Naive thymus-derived CD8-positive, alpha-beta T cell (primary cell): Measurements from ENCODE around the gene GDA. TPM values are rescaled to one million over a fixed set of nuclear protein-coding genes. Genes with fewer than 3 reads are reported as not detected.
"Not testable (repeated sequence)": the region's sequence is repeated elsewhere in the genome, so short reads cannot be mapped to it uniquely, and the experiment has no call there.

Experiments used
- ATAC-seq, 2 donors: fragments of 150-1000 bp; cut with Tn5 transposase in 1 of 2; sonication (Bioruptor Pico), chemical (Tn5 transposase) in 1 of 2; 1 replicate in 1 of 2; 2 replicates in 1 of 2; pipeline ENCODE4 v1.10.0; 2021; ENCODE audit warnings: mild to moderate bottlenecking in 2 of 2, moderate library complexity in 2 of 2
- POLR2A ChIA-PET: fragments of 350-600 bp; sonication (Branson Sonifier 250); formaldehyde crosslinking; loops from one replicate; lab custom pipeline; 2021; ENCODE audit warnings: antibody characterized with exemption; lab: Charles Lee
- DNase-seq, 10 donors: peaks; one replicate each; pipeline versions ENCODE4 v3.0.0 to v3.0.0-alpha.2; 2020 to 2022
- H3K27ac Mint-ChIP-seq, 10 donors: one replicate each; pipeline ENCODE4 v1.8.0; 2020 to 2022; ENCODE audit warnings: mild to moderate bottlenecking in 10 of 10, mixed read lengths in 10 of 10, moderate library complexity in 4 of 10, inconsistent platforms in 1 of 10
- H3K27me3 Mint-ChIP-seq, 5 donors: one replicate each; pipeline ENCODE4 v1.8.0; 2021 to 2022; ENCODE audit warnings: mixed read lengths in 5 of 5
- H3K36me3 Mint-ChIP-seq, 3 donors: one replicate each; pipeline ENCODE4 v1.8.0; 2020 to 2022; ENCODE audit warnings: mixed read lengths in 3 of 3, mild to moderate bottlenecking in 2 of 3, inconsistent platforms in 1 of 3
- H3K4me1 Mint-ChIP-seq, 4 donors: one replicate each; pipeline ENCODE4 v1.8.0; 2021 to 2022; ENCODE audit warnings: mixed read lengths in 4 of 4
- H3K4me3 Mint-ChIP-seq, 10 donors: one replicate each; pipeline ENCODE4 v1.8.0; 2020 to 2022; ENCODE audit warnings: mild to moderate bottlenecking in 10 of 10, mixed read lengths in 10 of 10, moderate library complexity in 6 of 10, inconsistent platforms in 1 of 10
- H3K9me3 Mint-ChIP-seq, 9 donors: one replicate each; pipeline ENCODE4 v1.8.0; 2020 to 2022; ENCODE audit warnings: mixed read lengths in 9 of 9, mild to moderate bottlenecking in 3 of 9, inconsistent platforms in 1 of 9, moderate library complexity in 1 of 9
- polyA plus RNA-seq, 3 donors: library from polyadenylated mRNA; unstranded; fragments of 300-500 nt; fragmentation: Illumina TruSeq; gene quantifications; one replicate each; pipeline ENCODE4 v1.2.3, GENCODE V29; 2021
- total RNA-seq, 8 experiments: library from RNA in 2 of 8; stranded (reverse) in 2 of 8; gene quantifications; one replicate each; pipeline ENCODE4 v1.2.3 and lab custom pipeline; 2021 to 2026

GDA gene
- total and polyA plus RNA-seq, 5 experiments from 2014 or later: not detected

DNA sequence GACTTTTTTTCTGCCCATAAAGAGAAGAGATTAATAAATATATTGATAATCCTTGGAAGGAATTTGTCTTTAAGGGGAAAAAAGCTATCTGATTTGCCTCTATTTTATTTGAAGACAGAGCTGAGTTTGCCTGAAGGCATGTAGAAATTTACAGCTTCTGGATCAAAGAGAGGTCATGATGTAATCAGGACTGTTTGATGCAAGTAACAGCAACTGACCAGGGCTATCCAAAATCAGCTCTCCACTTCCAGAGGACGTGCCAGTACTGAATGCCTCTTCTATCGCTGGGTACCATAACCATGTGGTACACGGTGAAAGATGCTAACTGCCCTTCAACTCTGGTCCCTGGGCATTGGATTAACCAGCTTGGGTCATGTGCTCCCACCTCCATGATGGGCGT is 125.2 kb downstream of the GDA start:
- Mint-ChIP-seq H3K4me1 (no peaks in the 10 kb centered on the region), H3K27ac (no peak overlapping the region), H3K9me3 (no peaks in the 10 kb centered on the region), H3K27me3 (peaks cover 0 to 2% (median under 1%) of the 10 kb centered on the region in 5 donors), H3K36me3 (no peaks in the 10 kb centered on the region), H3K4me3 (no peak overlapping the region)
- ATAC-seq (no peak), DNase-seq (no peak)
- POLR2A ChIA-PET: no interaction called here

DNA sequence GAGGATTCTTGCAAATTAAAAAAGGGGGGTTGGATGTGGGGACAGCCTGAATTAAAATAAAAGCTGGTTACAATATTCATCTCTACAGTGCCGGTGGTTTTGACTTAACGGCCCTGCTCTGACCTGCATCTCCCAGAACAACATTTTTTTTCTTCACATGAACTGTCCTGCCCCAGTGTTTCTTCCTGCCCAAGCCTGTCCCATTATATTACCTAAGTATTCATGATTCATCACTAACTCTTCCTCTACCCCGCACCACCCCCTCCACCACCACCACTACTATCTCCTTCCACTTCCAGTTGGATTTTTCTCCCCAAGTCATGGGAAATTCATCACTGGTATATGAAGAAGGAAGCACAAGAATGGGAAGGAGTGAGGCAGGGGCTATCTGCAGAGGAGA is 125.7 kb downstream of the GDA start:
- DNase-seq (no peak), ATAC-seq (no peak)
- H3K27ac Mint-ChIP-seq: no peak overlapping the region
- no peaks in the 10 kb centered on the region for H3K36me3 Mint-ChIP-seq
- H3K9me3 Mint-ChIP-seq: no peaks in the 10 kb centered on the region
- H3K4me3 Mint-ChIP-seq: no peak overlapping the region
- H3K4me1 Mint-ChIP-seq: no peaks in the 10 kb centered on the region
- POLR2A ChIA-PET: no interaction called here
- H3K27me3 Mint-ChIP-seq: peaks cover 0 to 2% (median 1%) of the 10 kb centered on the region in 5 donors

DNA sequence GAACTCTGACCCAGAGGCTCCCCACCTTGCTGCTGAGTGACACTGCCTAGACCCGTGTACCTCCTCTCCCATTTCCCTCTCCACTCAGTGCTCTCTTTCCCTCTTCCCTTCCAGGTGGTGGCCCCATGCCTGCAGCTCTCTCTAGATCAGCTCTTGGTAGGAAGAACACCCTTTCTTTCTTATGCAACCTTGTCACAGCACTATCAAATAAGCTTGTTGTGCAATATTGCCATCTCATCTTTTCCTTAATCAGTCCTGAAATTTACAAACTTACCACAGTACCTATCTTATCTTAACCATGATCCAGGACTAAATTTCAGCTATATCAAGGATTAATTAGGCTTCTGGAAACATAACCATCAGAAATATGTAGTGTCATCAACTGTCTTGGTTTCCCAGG is 127.2 kb downstream of the GDA start:
- no peak for DNase-seq
- Mint-ChIP-seq H3K4me3 (no peak overlapping the region), H3K27ac (peak overlapping the region in 1 of 10 donors; percentile 69), H3K27me3 (peaks cover 0 to 2% (median 1%) of the 10 kb centered on the region in 5 donors), H3K4me1 (no peaks in the 10 kb centered on the region), H3K36me3 (no peaks in the 10 kb centered on the region), H3K9me3 (no peaks in the 10 kb centered on the region)
- POLR2A ChIA-PET: no interaction called here
- ATAC-seq: no peak

- Mint-ChIP-seq H3K27me3 (peaks cover 0 to 2% (median 0%) of the 10 kb centered on the region in 5 donors), H3K36me3 (no peaks in the 10 kb centered on the region), H3K27ac (no peak overlapping the region), H3K9me3 (no peaks in the 10 kb centered on the region), H3K4me1 (no peaks in the 10 kb centered on the region), H3K4me3 (no peak overlapping the region)
- POLR2A ChIA-PET: interaction anchor here (0.7 kb wide), 1 partner anchor 307 kb away, joined by 8 read pairs; no protein-coding TSS in a partner anchor
- no peak for ATAC-seq
- no peak for DNase-seq
Measured at GRCh38 chr9:72278959-72279358, 129.7 kb downstream of the GDA start.

DNA sequence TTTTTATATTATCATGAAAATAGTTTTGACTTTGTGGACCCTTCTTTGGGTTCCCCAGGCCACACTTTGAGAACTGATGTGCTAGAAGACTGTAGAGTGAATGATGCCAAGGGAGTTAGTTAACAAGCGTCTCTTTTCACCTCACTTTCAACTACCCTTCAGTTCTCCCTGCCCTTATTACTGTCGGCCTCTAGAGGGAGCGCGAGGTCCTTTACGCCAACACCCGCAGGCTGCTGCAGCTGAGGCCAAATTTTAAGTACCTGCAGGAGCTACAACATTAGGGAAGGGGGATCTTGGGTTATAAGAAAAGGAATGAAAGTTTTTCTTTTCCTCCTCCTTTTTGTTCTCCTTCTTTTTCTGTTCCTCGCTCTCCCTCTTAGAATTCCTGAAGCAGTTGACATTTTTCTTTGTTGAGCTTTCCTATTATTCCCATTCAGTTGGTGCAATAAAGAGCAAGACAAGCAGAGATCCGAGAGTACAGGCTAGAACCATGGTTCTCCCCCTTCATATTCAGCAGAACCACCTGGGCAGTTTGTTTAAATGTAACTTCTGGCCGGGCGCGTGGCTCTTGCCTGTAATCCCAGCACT is 131.8 kb downstream of the GDA start:
- H3K27me3 Mint-ChIP-seq: peaks cover 0 to 2% (median 0%) of the 10 kb centered on the region in 5 donors
- no peaks in the 10 kb centered on the region for H3K36me3 Mint-ChIP-seq
- H3K27ac Mint-ChIP-seq: no peak overlapping the region
- DNase-seq (peak; percentile 35 to 79 (median 60)), ATAC-seq (peak; percentile 75 to 90)
- H3K4me3 Mint-ChIP-seq: no peak overlapping the region
- H3K4me1 Mint-ChIP-seq: no peaks in the 10 kb centered on the region
- POLR2A ChIA-PET: no interaction called here
- H3K9me3 Mint-ChIP-seq: no peaks in the 10 kb centered on the region

- peaks cover 0 to 11% (median 0%) of the 10 kb centered on the region in 9 donors for H3K9me3 Mint-ChIP-seq
- DNase-seq (no peak), ATAC-seq (no peak)
- peaks cover 0 to 11% (median 4%) of the 10 kb centered on the region in 5 donors for H3K27me3 Mint-ChIP-seq
- POLR2A ChIA-PET: no interaction called here
- peaks cover 0 to 16% (median 0%) of the 10 kb centered on the region in 4 donors for H3K4me1 Mint-ChIP-seq
- no peaks in the 10 kb centered on the region for H3K36me3 Mint-ChIP-seq
- H3K27ac Mint-ChIP-seq: no peak overlapping the region
- H3K4me3 Mint-ChIP-seq: no peak overlapping the region
Measured at GRCh38 chr9:72289401-72289800, 140.2 kb downstream of the GDA start.

DNA sequence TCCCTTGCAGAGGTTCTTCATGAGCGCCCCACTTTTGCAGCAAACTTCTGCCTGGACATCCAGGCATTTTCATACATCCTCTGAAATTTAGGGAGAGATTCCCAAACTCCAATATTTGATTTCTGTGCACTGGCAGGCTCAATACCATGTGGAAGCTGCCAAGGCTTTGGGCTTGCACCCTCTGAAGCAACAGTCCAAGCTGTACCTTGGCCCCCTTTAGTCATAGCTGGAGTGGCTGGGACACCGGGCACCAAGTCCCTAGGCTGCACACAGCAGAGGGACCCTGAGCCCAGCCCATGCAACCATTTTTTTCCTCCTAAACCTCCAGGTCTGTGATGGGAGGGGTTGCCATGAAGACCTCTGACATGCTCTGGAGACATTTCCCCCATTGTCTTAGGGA is 141.1 kb downstream of the GDA start:
- DNase-seq: no peak
- ATAC-seq: no peak
- H3K4me1 Mint-ChIP-seq: peaks cover 0 to 17% (median 0%) of the 10 kb centered on the region in 4 donors
- H3K36me3 Mint-ChIP-seq: no peaks in the 10 kb centered on the region
- no peak overlapping the region for H3K27ac Mint-ChIP-seq
- POLR2A ChIA-PET: no interaction called here
- no peak overlapping the region for H3K4me3 Mint-ChIP-seq
- H3K9me3 Mint-ChIP-seq: peaks cover 0 to 11% (median 0%) of the 10 kb centered on the region in 9 donors
- peaks cover 0 to 11% (median 4%) of the 10 kb centered on the region in 5 donors for H3K27me3 Mint-ChIP-seq

DNA sequence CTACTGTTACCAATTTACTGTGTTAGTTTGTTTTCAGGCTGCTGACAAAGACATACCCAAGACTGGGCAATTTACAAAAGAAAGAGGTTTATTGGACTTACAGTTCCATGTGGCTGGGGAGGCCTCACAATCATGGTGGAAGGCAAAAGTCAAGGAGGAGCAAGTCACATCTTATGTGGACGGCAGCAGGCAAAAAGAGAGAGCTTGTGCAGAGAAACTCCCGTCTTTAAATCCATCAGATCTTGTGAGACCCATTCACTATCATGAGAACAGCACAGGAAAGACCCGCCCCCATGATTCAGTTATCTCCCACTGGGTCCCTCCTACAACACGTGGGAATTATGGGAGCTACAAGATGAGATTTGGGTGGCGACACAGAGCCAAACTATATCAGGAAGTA is 142.3 kb downstream of the GDA start:
- POLR2A ChIA-PET, H3K4me3 Mint-ChIP-seq: not testable (repeated sequence)

GRCh38 chr9:72292256-72292682 is 143.0 kb downstream of the GDA start:
- no peak overlapping the region for H3K4me3 Mint-ChIP-seq
- peaks cover 0 to 11% (median 2%) of the 10 kb centered on the region in 5 donors for H3K27me3 Mint-ChIP-seq
- peaks cover 0 to 17% (median 0%) of the 10 kb centered on the region in 4 donors for H3K4me1 Mint-ChIP-seq
- ATAC-seq: no peak
- peak in 3 of 10 donors; percentile 25 to 34 (median 32) for DNase-seq
- H3K9me3 Mint-ChIP-seq: peaks cover 0 to 11% (median 0%) of the 10 kb centered on the region in 9 donors
- H3K27ac Mint-ChIP-seq: no peak overlapping the region
- POLR2A ChIA-PET: no interaction called here
- H3K36me3 Mint-ChIP-seq: no peaks in the 10 kb centered on the region

More for the DNA sequence above, 142.3 kb downstream of the GDA start:
- not testable (repeated sequence) for H3K36me3 Mint-ChIP-seq, DNase-seq, ATAC-seq, H3K27ac Mint-ChIP-seq
- peaks cover 0 to 11% (median 0%) of the 10 kb centered on the region in 9 donors for H3K9me3 Mint-ChIP-seq
- peaks cover 0 to 11% (median 4%) of the 10 kb centered on the region in 5 donors for H3K27me3 Mint-ChIP-seq
- peaks cover 0 to 17% (median 0%) of the 10 kb centered on the region in 4 donors for H3K4me1 Mint-ChIP-seq

DNA sequence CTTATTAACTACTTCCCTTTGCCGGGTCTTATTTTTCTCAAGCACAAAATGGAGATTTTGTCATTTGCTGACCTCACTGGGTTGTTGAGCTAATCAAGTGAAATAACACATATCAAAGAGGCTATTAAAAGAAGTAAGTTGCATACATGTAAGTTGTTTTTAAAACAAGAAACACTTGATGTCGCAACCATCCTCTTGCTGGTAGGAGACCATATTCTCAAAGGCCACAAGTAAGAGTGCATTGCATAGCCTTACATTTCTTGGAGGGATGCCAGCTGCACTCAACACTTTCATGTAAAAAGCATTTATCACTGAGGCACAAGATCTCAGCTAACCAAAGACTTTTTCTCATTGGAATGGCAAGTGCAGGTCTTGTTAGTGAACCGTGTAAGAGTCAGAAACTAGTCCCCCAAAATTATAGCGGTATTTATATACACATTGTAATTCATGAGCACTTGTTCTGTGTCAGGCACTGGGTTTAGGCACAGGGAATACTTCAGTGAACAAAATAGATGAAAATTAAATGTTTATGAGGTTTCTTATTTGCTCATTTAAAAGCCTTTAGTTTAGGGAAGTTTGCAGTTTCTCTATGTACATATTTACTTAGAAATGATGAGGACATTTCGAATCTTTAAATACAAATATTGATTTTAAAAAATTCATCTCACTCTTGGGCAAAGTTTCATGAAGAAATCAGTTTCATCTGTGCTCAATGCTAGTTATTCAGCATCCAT is 143.8 kb downstream of the GDA start:
- ATAC-seq: no peak
- Mint-ChIP-seq H3K27ac (no peak overlapping the region), H3K36me3 (no peaks in the 10 kb centered on the region), H3K4me3 (no peak overlapping the region), H3K4me1 (peaks cover 0 to 17% (median 0%) of the 10 kb centered on the region in 4 donors), H3K9me3 (peaks cover 0 to 11% (median 0%) of the 10 kb centered on the region in 9 donors), H3K27me3 (peaks cover 0 to 11% (median 2%) of the 10 kb centered on the region in 5 donors)
- POLR2A ChIA-PET: no interaction called here
- DNase-seq: no peak

DNA sequence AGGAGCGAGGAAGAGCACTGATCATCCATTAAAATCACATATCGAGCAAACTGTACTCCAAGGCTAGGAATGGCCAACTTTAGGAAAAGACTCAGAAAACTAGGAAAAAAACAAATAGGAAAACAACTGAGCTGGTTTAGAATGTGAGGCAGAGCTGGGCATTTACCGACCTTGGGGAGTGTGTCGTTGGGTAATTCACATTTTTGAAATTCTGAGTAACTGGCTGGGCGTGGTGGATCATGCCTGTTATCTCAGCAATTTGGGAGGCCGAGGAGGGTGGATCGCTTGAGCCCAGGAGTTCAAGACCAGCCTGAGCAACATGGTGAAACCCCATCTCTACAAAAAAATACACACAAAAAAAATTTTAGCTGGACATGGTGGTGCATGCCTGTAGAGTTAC is 145.7 kb downstream of the GDA start:
- Mint-ChIP-seq H3K4me1 (peaks cover 0 to 17% (median 0%) of the 10 kb centered on the region in 4 donors), H3K4me3 (no peak overlapping the region), H3K36me3 (no peaks in the 10 kb centered on the region), H3K27ac (peak overlapping the region in 1 of 10 donors; percentile 34), H3K9me3 (peaks cover 0 to under 1% (median 0%) of the 10 kb centered on the region in 9 donors), H3K27me3 (peaks cover 0 to 8% (median 2%) of the 10 kb centered on the region in 5 donors)
- POLR2A ChIA-PET: no interaction called here
- DNase-seq (no peak), ATAC-seq (no peak)

GRCh38 chr9:72297516-72297915 is 148.3 kb downstream of the GDA start:
- no peak for DNase-seq
- no peak for ATAC-seq
- Mint-ChIP-seq H3K27me3 (peaks cover 0 to 2% (median 0%) of the 10 kb centered on the region in 5 donors), H3K4me1 (peaks cover 0 to 27% (median 0%) of the 10 kb centered on the region in 4 donors), H3K4me3 (no peak overlapping the region), H3K36me3 (no peaks in the 10 kb centered on the region), H3K9me3 (no peaks in the 10 kb centered on the region), H3K27ac (peak overlapping the region in 2 of 10 donors; percentile 10 to 80)
- POLR2A ChIA-PET: no interaction called here

DNA sequence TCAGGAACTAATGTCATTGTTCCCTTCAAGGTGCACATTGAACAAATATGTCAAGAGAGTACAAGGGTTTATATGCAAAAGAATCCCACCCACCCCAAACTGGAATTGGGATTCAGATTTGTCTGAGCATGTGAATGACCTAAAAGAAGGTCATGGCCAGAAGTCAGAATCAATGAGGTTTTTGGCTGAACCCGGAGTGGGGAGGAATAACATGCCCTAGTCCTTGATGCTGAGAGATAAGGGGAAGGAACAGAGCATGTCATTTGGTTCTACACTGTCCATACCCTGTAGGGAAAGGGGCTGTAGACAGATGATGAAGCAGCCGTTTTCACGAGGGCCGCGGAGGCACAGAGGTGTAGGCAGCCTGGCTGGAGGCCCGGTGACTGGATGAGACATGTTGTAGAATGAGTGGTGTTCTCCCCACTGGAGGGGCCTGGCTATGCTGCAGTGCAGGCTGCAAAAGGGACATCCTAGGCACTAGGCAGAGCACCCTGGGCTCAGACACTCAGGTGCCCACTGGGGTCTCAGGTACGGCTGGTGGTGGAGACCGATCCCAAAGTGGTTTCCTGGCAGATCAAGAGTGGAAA is 149.9 kb downstream of the GDA start:
- Mint-ChIP-seq H3K9me3 (no peaks in the 10 kb centered on the region), H3K4me1 (peaks cover 0 to 25% (median 0%) of the 10 kb centered on the region in 4 donors), H3K27me3 (peaks cover 0 to 2% (median 0%) of the 10 kb centered on the region in 5 donors), H3K27ac (peak overlapping the region in 1 of 10 donors; percentile 16), H3K36me3 (no peaks in the 10 kb centered on the region), H3K4me3 (no peak overlapping the region)
- ATAC-seq (no peak), DNase-seq (no peak)
- POLR2A ChIA-PET: no interaction called here
